Spleen (tissue), 11 donors: Measurements from ENCODE around the gene BBLN. TPM values are rescaled to one million over a fixed set of nuclear protein-coding genes. Genes with fewer than 3 reads are reported as not detected.

Source experiments
- DNase-seq: peaks from one replicate; pipeline ENCODE4 v3.0.0-alpha.2; 2020
- H3K27ac ChIP-seq, 8 donors: fragments of 200-600 bp; sonication (generic) in 7 of 8; 1 replicate in 4 of 8; 2 replicates in 4 of 8; pipeline versions ENCODE4 v1.5.0 to v1.8.0; 2016 to 2021; ENCODE audit warnings: inconsistent platforms in 4 of 8, mild to moderate bottlenecking in 4 of 8, moderate library complexity in 1 of 8
- H3K27me3 ChIP-seq, 7 donors: fragments of 200-600 bp; sonication (generic) in 6 of 7; replicated peaks in 1 of 7; 1 replicate in 4 of 7; 2 replicates in 3 of 7; pipeline versions ENCODE4 v1.5.0 to v1.8.0; 2016 to 2021; ENCODE audit warnings: inconsistent platforms in 3 of 7, mild to moderate bottlenecking in 1 of 7
- H3K36me3 ChIP-seq, 6 donors: fragments of 200-600 bp; sonication (generic) in 5 of 6; 1 replicate in 4 of 6; 2 replicates in 2 of 6; pipeline versions ENCODE4 v1.5.0 to v1.8.0; 2016 to 2021; ENCODE audit warnings: inconsistent platforms in 2 of 6
- H3K4me1 ChIP-seq, 6 donors: fragments of 200-600 bp; sonication (generic) in 5 of 6; 1 replicate in 3 of 6; 2 replicates in 3 of 6; pipeline versions ENCODE4 v1.5.0 to v1.8.0; 2016 to 2021; ENCODE audit warnings: inconsistent platforms in 3 of 6
- H3K4me3 ChIP-seq, 8 donors: fragments of 200-600 bp; sonication (generic) in 7 of 8; 1 replicate in 4 of 8; 2 replicates in 4 of 8; pipeline versions ENCODE4 v1.5.0 to v1.8.0; 2016 to 2021; ENCODE audit warnings: inconsistent platforms in 4 of 8, mild to moderate bottlenecking in 4 of 8, moderate library complexity in 2 of 8
- H3K9me3 ChIP-seq, 8 donors: fragments of 200-600 bp; sonication (generic) in 7 of 8; 1 replicate in 4 of 8; 2 replicates in 4 of 8; pipeline versions ENCODE4 v1.5.0 to v1.8.0; 2016 to 2021; ENCODE audit warnings: inconsistent platforms in 4 of 8
- POLR2A ChIP-seq, 3 donors: fragments of 450-650 bp; IDR thresholded peaks; one replicate each; pipeline ENCODE4 v1.5.1; 2017; ENCODE audit warnings: antibody characterized with exemption in 3 of 3, mild to moderate bottlenecking in 1 of 3
- POLR2AphosphoS5 ChIP-seq, 3 donors: sonication (generic); formaldehyde crosslinking; IDR thresholded peaks; one replicate each; pipeline ENCODE4 v1.5.1; 2017; ENCODE audit warnings: antibody characterized with exemption in 3 of 3
- WGBS, 5 donors: extraction: QIAGEN DNeasy Blood & Tissue Kit in 3 of 5; methylation state at CpG; one replicate each; pipeline versions ENCODE4 v1.1.5 to v1.1.7; 2013 to 2018; 5-methylcytosine and 5-hydroxymethylcytosine counted together
- intact Hi-C: fragments of 100-400 bp; cut with DNase I; formaldehyde crosslinking; loops from one replicate; pipeline ENCODE4 v1.15.0; 2023; ENCODE audit warnings: low total_unique reads
- polyA plus RNA-seq, 3 donors: library from polyadenylated mRNA; stranded (reverse); fragments of 200-250 nt; gene quantifications; one replicate each; pipeline ENCODE4 v1.2.1, GENCODE V29; 2013
- total RNA-seq, 7 donors: library from RNA; depleted of rRNA in 3 of 7; stranded (reverse); fragments of >200 nt in 3 of 7; fragmentation: NEBNext Ultra II Directional in 4 of 7; extraction: Animal tissue kit (Norgen Biotek cat#: 25700) in 4 of 7; gene quantifications; one replicate each; pipeline versions ENCODE4 v1.1.0 to v1.2.1, GENCODE V29; 2016 to 2021
- TF ChIP-seq, protein P1 (sequence below), 11 experiments: fragments of 200-600 bp in 7 of 11; fragments of 450-650 bp in 4 of 11; sonication (generic) in 4 of 11; IDR thresholded peaks in 8 of 11; conservative IDR thresholded peaks in 3 of 11; 1 replicate in 7 of 11; 2 replicates in 4 of 11; pipeline versions ENCODE4 v1.4.0 to v1.8.0; 2016 to 2021; ENCODE audit warnings: antibody characterized with exemption in 11 of 11, inconsistent platforms in 4 of 11, mild to moderate bottlenecking in 1 of 11
- donor health status: healthy with polysubstance abuse.
- donor health status: DM: no; HTN: no; CAD: no; lungs with moderate emphysema.
- donor health status: DM: no; HTN: no; CAD: no.
- donor health status: Bipolar disorder and iron deficiency.
- donor health status: healthy.
- donor health status: DM: no; HTN: no; CAD: no.
- donor health status: DM: yes; HTN: yes; CAD: no.

Gene BBLN
- total and polyA plus RNA-seq, 10 donors, result 43.5 to 220 (median 165) TPM

DNA sequence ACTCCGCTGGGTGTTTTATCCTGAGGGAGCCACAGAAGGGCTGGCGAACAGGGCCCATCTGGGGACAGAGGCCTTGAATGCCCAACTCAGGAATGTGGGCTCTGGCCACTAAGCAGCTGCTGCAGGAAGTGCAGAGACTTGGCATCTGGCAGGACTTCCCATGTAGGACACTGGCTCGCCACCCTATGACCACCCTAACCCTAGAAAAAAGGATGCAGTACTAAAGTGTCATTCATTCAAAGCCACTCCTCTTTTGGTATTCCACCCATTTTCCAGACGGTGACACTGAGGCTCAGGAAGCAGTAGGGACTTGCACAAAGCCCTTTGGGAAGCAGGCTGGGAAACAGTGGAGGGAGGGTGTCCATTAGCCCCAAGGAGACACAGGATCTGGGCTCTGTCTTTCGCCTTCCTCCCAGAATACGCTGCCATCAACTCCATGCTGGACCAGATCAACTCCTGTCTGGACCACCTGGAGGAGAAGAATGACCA lies 3.0 kb downstream of the BBLN start:
- WGBS, 5 donors, result 78 to 89% (median 87%) methylated on average over 6 of the region's 6 CpGs
- TF ChIP-seq POLR2A (IDR thresholded peaks at IDR 0.05) (no peak), POLR2AphosphoS5 (IDR thresholded peaks at IDR 0.05) (no peak)
- TF ChIP-seq, protein P1, sequence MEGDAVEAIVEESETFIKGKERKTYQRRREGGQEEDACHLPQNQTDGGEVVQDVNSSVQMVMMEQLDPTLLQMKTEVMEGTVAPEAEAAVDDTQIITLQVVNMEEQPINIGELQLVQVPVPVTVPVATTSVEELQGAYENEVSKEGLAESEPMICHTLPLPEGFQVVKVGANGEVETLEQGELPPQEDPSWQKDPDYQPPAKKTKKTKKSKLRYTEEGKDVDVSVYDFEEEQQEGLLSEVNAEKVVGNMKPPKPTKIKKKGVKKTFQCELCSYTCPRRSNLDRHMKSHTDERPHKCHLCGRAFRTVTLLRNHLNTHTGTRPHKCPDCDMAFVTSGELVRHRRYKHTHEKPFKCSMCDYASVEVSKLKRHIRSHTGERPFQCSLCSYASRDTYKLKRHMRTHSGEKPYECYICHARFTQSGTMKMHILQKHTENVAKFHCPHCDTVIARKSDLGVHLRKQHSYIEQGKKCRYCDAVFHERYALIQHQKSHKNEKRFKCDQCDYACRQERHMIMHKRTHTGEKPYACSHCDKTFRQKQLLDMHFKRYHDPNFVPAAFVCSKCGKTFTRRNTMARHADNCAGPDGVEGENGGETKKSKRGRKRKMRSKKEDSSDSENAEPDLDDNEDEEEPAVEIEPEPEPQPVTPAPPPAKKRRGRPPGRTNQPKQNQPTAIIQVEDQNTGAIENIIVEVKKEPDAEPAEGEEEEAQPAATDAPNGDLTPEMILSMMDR (IDR thresholded peaks at IDR 0.05 in 8 of 11, conservative IDR thresholded peaks at IDR 0.05 in 3 of 11), result no peak
- no peaks in the 10 kb centered on the region for H3K27me3 ChIP-seq
- intact Hi-C loops, result no loop called here
- no peak overlapping the region for H3K4me3 ChIP-seq
- peak; percentile 61 for DNase-seq
- no peaks in the 10 kb centered on the region for H3K9me3 ChIP-seq
- peaks cover 0 to 62% (median 46%) of the 10 kb centered on the region in 6 donors for H3K36me3 ChIP-seq
- H3K4me1 ChIP-seq, result peaks cover 8 to 55% (median 26%) of the 10 kb centered on the region in 6 donors
- peak overlapping the region in 2 of 8 donors; percentile 27 to 51 for H3K27ac ChIP-seq

DNA sequence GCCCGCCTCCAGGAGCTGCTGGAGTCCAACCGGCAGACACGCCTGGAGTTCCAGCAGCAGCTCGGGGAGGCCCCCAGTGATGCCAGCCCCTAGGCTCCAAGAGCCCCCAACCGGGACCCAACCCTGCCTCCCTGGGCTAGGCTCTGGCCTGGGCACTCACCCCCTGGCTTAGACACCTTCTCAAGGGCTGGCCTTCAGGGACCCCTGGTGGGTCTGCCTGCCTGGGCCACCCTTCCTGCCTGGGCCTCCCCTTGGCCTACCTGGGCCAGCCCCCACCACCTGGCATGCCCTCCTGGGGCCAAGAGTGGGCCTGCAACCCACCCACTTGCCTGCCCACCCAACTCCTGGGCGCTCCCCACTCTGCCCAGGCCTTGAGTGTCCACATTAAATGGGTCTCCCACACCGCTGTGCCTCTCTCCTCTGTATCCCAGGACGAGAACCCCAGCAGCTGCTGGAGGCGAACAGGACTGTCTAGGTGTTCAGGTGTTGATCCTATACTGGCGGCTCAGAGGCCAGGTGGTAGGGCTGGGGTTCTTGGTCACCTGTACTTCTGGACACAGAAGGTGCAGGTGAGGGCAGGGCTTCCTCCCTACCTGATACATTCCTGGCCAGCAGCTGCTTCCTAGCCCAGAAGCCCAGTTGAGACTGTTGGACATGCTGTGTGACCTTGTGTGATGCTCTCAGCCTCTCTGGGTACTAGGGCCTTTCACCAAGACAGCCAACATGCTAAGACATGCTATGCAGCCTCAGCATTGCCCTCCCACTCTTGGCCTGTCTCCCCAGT lies 3.6 kb downstream of the BBLN start:
- peaks cover 8 to 53% (median 26%) of the 10 kb centered on the region in 6 donors for H3K4me1 ChIP-seq
- WGBS, 5 donors, result 86 to 98% (median 96%) methylated on average over 6 to 10 of the region's 10 CpGs
- H3K4me3 ChIP-seq, result no peak overlapping the region
- intact Hi-C loops, result no loop called here
- H3K27ac ChIP-seq, result peak overlapping the region in 1 of 8 donors; percentile 17
- peaks cover 0 to 69% (median 49%) of the 10 kb centered on the region in 6 donors for H3K36me3 ChIP-seq
- TF ChIP-seq POLR2AphosphoS5 (IDR thresholded peaks at IDR 0.05) (peak in 1 of 3 donors; percentile 53), POLR2A (IDR thresholded peaks at IDR 0.05) (no peak)
- H3K27me3 ChIP-seq, result no peaks in the 10 kb centered on the region
- no peaks in the 10 kb centered on the region for H3K9me3 ChIP-seq
- DNase-seq, result peak; percentile 75

DNA sequence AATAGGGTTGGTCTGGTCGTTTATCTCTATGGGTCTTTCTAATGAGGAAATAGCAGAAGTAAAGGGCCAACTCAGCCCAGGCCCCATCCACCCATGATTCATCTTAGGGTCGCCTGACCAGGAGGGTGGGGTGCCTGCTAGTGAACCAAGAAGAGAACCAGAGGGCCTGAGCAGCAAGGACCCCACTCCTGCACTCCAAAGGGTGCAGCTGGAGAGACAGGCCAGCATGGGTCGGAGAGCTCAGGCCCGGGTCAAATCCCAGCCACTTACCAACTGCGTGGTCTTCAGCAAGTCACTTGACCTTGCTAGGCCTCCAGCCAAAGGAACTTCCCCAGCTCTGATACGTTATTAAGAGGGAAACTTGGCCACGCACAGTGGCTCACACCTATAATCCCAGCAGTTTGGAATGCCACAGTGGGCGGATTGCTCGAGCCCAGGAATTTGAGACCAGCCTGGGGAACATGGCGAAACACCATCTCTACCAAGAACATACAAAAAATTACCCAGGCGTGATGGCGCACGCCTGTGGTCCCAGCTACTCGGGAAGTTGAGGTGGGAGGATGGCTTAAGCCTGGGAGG lies 4.3 kb downstream of the BBLN start:
- Histone ChIP-seq H3K9me3 (no peaks in the 10 kb centered on the region), H3K4me1 (peaks cover 8 to 47% (median 21%) of the 10 kb centered on the region in 6 donors), H3K36me3 (peaks cover 0 to 75% (median 55%) of the 10 kb centered on the region in 6 donors), H3K4me3 (no peak overlapping the region), H3K27ac (peak overlapping the region in 2 of 8 donors; percentile 8 to 17), H3K27me3 (no peaks in the 10 kb centered on the region)
- intact Hi-C loops, result no loop called here
- TF ChIP-seq, protein P1 (IDR thresholded peaks at IDR 0.05 in 8 of 11, conservative IDR thresholded peaks at IDR 0.05 in 3 of 11), result no peak
- no peak for TF ChIP-seq POLR2AphosphoS5 (IDR thresholded peaks at IDR 0.05)
- no peak for TF ChIP-seq POLR2A (IDR thresholded peaks at IDR 0.05)
- 72 to 87% (median 76%) methylated on average over 10 to 14 of the region's 14 CpGs for WGBS, 5 donors
- DNase-seq, result no peak

DNA sequence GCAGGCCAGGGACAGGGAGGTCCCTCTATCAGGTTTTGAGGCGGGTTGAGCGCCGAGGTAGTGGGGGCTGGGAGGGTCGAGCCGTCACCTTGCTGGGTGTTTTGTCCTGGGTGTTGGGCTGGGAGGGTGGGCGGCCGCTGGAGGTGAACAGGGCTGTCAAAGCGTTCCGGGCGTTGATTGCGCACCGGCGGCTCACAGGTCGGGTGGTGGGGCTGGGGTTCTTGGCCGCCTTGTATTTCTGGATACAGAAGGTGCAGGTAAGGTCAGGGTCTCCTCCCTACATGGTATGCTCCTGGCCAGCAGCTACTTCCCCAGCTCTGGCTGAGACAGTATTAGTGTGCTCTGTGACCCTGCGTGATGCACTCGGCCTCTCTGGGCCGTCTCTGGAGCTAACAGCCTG lies 6.1 kb downstream of the BBLN start:
- H3K4me3 ChIP-seq, result no peak overlapping the region
- intact Hi-C loops, result no loop called here
- H3K9me3 ChIP-seq, result no peaks in the 10 kb centered on the region
- TF ChIP-seq POLR2AphosphoS5 (IDR thresholded peaks at IDR 0.05) (no peak), POLR2A (IDR thresholded peaks at IDR 0.05) (no peak)
- TF ChIP-seq, protein P1 (IDR thresholded peaks at IDR 0.05 in 8 of 11, conservative IDR thresholded peaks at IDR 0.05 in 3 of 11), result no peak
- H3K27me3 ChIP-seq, result no peaks in the 10 kb centered on the region
- WGBS, 5 donors, result 93 to 97% (median 96%) methylated on average over 11 to 18 of the region's 18 CpGs
- no peak overlapping the region for H3K27ac ChIP-seq
- peaks cover 3 to 93% (median 69%) of the 10 kb centered on the region in 6 donors for H3K36me3 ChIP-seq
- no peak for DNase-seq
- peaks cover 2 to 32% (median 13%) of the 10 kb centered on the region in 6 donors for H3K4me1 ChIP-seq
